Left lung (tissue), 10 donors: ENCODE measurements around the gene NINL. TPM values are rescaled to one million over a fixed set of nuclear protein-coding genes. Genes with fewer than 3 reads are reported as not detected.
"Not testable (repeated sequence)": the region's sequence is repeated elsewhere in the genome, so short reads cannot be mapped to it uniquely, and the experiment has no call there.

Source experiments
- ATAC-seq: fragments of 200-7000 bp; cut with Tn5 transposase; one replicate; pipeline ENCODE4 v1.9.1; 2020; ENCODE audit warnings: moderate library complexity
- DNase-seq, 4 donors: peaks; one replicate each; pipeline ENCODE4 v3.0.0-alpha.2; 2013 to 2020
- H3K27ac ChIP-seq, 2 donors: fragments of 200-600 bp; sonication (generic) in 1 of 2; one replicate each; pipeline versions ENCODE4 v1.5.0 to v1.8.0; 2020 to 2021
- H3K27me3 ChIP-seq, 2 donors: fragments of 200-600 bp; sonication (generic) in 1 of 2; one replicate each; pipeline versions ENCODE4 v1.5.0 to v1.8.0; 2020 to 2021
- H3K36me3 ChIP-seq, 2 donors: fragments of 200-600 bp; sonication (generic) in 1 of 2; one replicate each; pipeline versions ENCODE4 v1.5.0 to v1.8.0; 2020 to 2021
- H3K4me1 ChIP-seq, 2 donors: fragments of 200-600 bp; one replicate each; pipeline ENCODE4 v1.8.0; 2021
- H3K4me3 ChIP-seq, 2 donors: fragments of 200-600 bp; sonication (generic) in 1 of 2; one replicate each; pipeline versions ENCODE4 v1.5.0 to v1.8.0; 2020 to 2021; ENCODE audit warnings: mild to moderate bottlenecking in 1 of 2
- H3K9me3 ChIP-seq, 2 donors: fragments of 200-600 bp; sonication (generic) in 1 of 2; one replicate each; pipeline versions ENCODE4 v1.5.0 to v1.8.0; 2020 to 2021
- CTCF ChIP-seq, 2 donors: fragments of 200-600 bp; sonication (generic) in 1 of 2; IDR thresholded peaks; one replicate each; pipeline versions ENCODE4 v1.5.0 to v1.8.0; 2021; ENCODE audit warnings: antibody characterized with exemption in 2 of 2
- intact Hi-C, 2 donors: fragments of 100-400 bp; cut with DNase I; formaldehyde crosslinking; loops; one replicate each; pipeline versions ENCODE4 v1.11.2 to v1.14.2; 2022
- polyA plus RNA-seq, 6 donors: library from polyadenylated mRNA; unstranded; fragments of 120-200 nt; gene quantifications; one replicate each; pipeline ENCODE4 v1.2.1, GENCODE V29; 2013; ENCODE audit not compliant: insufficient read length in 6 of 6
- total RNA-seq, 2 donors: library from RNA; stranded (reverse); fragmentation: NEBNext Ultra II Directional; extraction: Animal tissue kit (Norgen Biotek cat#: 25700); gene quantifications; one replicate each; pipeline ENCODE4 v1.2.1, GENCODE V29; 2021
- donor health status: DM: no; HTN: yes; CAD: no.
- donor health status: DM: no; HTN: no; CAD: no.

Gene NINL
- total and polyA plus RNA-seq, 8 donors, result 9.6 to 78.8 (median 67.8) TPM

- no peaks in the 10 kb centered on the region for H3K9me3 ChIP-seq
- DNase-seq (peak in 1 of 4 donors; percentile 70), ATAC-seq (no peak)
- H3K27ac ChIP-seq, result no peak overlapping the region
- H3K27me3 ChIP-seq, result no peaks in the 10 kb centered on the region
- peaks cover 0 to 16% of the 10 kb centered on the region in 2 donors for H3K36me3 ChIP-seq
- no peak for TF ChIP-seq CTCF (IDR thresholded peaks at IDR 0.05)
- no peaks in the 10 kb centered on the region for H3K4me1 ChIP-seq
- H3K4me3 ChIP-seq, result no peak overlapping the region
- intact Hi-C loops, result no loop called here
Observed at GRCh38 chr20:25476106-25477013, 109.0 kb downstream of the NINL start.

- intact Hi-C loops, DNase-seq, H3K27ac ChIP-seq, ATAC-seq, H3K27me3 ChIP-seq, H3K4me1 ChIP-seq, H3K36me3 ChIP-seq, H3K9me3 ChIP-seq, H3K4me3 ChIP-seq: not testable (repeated sequence)
Observed at GRCh38 chr20:25473297-25473696, 112.0 kb downstream of the NINL start.

GRCh38 chr20:25471020-25471419 lies 114.3 kb downstream of the NINL start:
- DNase-seq, result peak in 1 of 4 donors; percentile 35
- intact Hi-C loops, result no loop called here
- ATAC-seq, result no peak
- Histone ChIP-seq H3K4me1 (no peaks in the 10 kb centered on the region), H3K27me3 (no peaks in the 10 kb centered on the region), H3K27ac (no peak overlapping the region), H3K9me3 (no peaks in the 10 kb centered on the region), H3K36me3 (peaks cover 0 to 11% of the 10 kb centered on the region in 2 donors), H3K4me3 (no peak overlapping the region)
- TF ChIP-seq CTCF (IDR thresholded peaks at IDR 0.05), result no peak

GRCh38 chr20:25470045-25470444 lies 115.3 kb downstream of the NINL start:
- intact Hi-C loops, result no loop called here
- Histone ChIP-seq H3K27ac (no peak overlapping the region), H3K4me3 (no peak overlapping the region), H3K4me1 (no peaks in the 10 kb centered on the region), H3K27me3 (no peaks in the 10 kb centered on the region), H3K36me3 (peaks cover 0 to 11% of the 10 kb centered on the region in 2 donors), H3K9me3 (no peaks in the 10 kb centered on the region)
- ATAC-seq, result peak; percentile 45
- DNase-seq, result peak in 1 of 4 donors; percentile 41
- no peak for TF ChIP-seq CTCF (IDR thresholded peaks at IDR 0.05)

- intact Hi-C loops, result no loop called here
- DNase-seq, result no peak
- no peak for TF ChIP-seq CTCF (IDR thresholded peaks at IDR 0.05)
- H3K9me3 ChIP-seq, result no peaks in the 10 kb centered on the region
- H3K4me1 ChIP-seq, result no peaks in the 10 kb centered on the region
- H3K27me3 ChIP-seq, result no peaks in the 10 kb centered on the region
- H3K27ac ChIP-seq, result no peak overlapping the region
- no peak overlapping the region for H3K4me3 ChIP-seq
- H3K36me3 ChIP-seq, result peaks cover 0 to 11% of the 10 kb centered on the region in 2 donors
- ATAC-seq, result no peak
Observed at GRCh38 chr20:25469558-25469957, 115.8 kb downstream of the NINL start.
